ELF-1 (cell line): ENCODE data around the gene STUB1.

Experiments
- DNase-seq: peaks from one replicate; pipeline ENCODE4 v3.0.0-alpha.2; 2016; ENCODE audit warnings: low read depth, low spot score

Gene STUB1

DNA sequence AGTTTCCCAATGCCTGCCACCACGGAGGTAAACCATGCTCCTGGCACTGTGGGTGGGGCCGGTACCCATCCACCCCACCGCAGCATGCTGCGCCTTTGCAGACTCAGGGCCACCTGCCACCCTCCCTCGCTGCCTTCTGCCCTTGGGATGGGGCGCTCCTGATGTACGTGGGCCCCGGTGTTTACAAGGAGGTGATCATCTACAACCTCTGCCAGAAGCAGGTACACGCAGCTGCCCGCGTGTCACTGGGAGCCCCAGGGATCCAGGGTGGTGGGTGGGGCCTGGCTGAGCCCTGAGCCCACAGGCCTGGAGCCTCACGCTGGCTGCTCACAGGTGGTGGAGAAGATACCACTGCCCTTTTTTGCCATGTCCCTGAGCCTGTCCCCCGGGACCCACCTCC is 13.6 kb upstream of the STUB1 start:
- DNase-seq: no peak

- DNase-seq: no peak
Measured at GRCh38 chr16:667113-667779, 13.0 kb upstream of the STUB1 start.

DNA sequence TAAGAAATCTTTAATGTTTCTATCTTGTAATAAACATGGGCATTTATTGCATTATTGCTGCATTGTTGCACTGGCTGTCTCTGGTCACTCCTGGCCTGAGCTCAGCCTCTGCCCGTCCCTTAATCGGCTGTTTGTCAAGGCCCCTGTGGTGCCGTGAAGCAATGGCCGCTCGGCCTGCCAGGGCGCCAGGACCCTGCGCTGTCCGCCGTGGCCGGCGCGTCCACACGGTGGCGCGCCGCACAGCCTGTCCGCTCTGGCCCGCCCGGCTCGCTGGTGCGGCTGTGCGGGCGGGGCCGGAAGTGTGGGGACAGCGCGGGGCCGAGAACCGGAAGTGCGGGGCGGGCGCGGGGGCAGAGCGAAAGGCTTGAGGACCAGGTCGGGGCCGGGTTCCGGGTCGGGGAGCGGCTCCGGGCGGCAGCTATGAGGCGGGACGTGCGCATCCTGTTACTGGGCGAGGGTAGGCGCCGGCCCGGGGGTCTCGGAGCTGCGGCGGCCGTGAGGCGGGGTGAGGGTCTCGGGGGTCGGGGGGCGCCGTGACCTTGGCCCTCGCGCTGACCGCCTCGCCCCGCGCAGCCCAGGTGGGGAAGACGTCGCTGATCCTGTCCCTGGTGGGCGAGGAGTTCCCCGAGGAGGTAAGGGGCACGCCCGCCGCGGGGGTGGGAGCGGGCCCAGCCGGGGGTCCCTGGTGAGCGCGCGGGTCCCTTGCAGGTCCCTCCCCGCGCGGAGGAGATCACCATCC is 12.3 kb upstream of the STUB1 start, which contains the start of gene RHOT2:
TSS of gene RHOT2 (plus strand) at position 353 of the 739 bp plus-strand sequence. CDS start at position 421, 68 bp downstream.
- DNase-seq: peak; percentile 93

DNA sequence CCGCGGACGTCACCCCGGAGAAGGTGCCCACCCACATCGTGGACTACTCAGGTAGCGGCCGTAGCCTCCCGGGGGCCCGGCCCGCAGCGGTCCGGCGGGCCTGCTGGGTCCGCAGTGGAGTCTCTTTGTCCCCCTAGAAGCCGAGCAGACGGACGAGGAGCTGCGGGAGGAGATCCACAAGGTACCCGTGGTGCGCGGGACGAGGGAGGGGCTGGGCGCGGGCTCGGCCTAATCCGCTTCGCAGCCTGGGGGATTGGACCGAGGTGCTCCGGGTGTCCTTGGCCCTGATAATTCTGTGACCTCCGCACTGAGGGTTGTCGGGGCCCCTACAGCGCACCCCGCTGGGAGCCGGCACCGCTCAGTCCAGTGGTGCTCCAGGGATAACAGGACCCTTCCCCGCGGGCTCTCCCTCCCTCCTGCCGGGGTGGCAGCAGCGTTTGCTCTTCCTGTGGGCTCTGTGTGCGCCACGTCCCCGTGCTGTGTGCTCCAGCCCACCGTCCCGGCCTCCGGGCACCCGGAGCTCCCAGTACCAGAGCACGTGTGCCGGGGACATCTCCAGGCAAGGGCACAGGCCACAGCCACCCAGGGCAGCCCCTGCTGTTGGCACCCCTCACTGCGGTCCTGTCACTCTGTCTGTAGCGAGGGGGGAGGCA is 11.6 kb upstream of the STUB1 start:
- DNase-seq: no peak

DNA sequence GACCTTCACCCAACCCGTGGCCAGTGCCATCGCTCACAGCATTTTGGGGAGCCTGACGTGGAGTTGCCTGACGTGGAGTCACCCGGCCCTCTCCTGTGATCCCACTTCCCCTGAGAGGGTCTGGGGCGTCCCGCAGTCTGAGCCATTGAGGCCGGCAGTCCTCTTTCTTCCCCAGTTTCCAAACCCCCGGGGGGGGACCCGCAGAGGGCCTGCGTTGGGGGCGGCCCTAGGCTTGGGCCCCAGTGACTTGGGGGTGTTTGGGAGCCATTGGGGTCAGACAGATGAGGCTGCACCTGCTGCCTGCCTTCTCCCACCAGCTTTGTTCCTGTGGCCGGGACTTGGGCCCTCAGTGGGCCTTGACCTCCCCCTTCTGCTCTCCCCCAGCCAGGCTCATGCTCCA is 10.5 kb upstream of the STUB1 start:
- DNase-seq: no peak

DNA sequence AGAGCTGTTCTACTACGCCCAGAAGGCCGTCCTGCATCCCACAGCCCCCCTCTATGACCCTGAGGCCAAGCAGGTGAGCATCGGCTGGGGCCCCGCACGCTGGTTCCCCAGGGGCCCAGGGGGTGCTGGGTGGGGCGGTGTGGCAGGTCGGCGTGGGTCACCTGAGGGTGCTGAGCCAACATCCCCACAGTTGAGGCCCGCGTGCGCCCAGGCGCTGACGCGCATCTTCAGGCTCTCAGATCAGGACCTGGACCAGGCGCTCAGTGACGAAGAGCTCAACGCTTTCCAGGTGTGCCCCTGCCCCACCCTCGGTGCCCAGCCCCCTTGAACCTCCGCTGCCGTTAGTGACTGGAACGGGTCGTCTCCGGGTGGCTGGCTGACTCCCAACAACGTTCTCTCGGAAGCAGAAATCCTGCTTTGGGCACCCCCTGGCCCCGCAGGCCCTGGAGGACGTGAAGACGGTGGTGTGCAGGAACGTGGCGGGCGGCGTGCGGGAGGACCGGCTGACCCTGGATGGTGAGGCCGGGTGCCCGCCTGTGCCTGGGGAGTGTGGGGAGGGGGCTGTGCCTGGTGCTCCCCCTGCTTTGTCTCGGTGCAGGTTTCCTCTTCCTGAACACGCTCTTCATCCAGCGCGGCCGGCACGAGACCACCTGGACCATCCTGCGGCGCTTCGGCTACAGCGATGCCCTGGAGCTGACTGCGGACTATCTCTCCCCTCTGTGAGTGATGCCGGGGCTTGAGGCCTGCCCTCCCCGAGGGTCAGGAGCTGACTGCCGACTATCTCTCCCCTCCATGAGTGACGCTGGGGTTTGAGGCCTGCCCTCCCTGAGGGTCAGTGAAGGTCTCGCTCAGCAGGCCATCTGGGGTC is 9.5 kb upstream of the STUB1 start:
- DNase-seq: no peak

- no peak for DNase-seq
Measured at GRCh38 chr16:671353-672131, 8.7 kb upstream of the STUB1 start.

- no peak for DNase-seq
Measured at GRCh38 chr16:672371-672770, 7.8 kb upstream of the STUB1 start.

GRCh38 chr16:672851-673250 is 7.4 kb upstream of the STUB1 start:
- no peak for DNase-seq

GRCh38 chr16:673399-673991 is 6.7 kb upstream of the STUB1 start:
- no peak for DNase-seq

GRCh38 chr16:674214-674881 is 5.9 kb upstream of the STUB1 start:
- DNase-seq: no peak

DNA sequence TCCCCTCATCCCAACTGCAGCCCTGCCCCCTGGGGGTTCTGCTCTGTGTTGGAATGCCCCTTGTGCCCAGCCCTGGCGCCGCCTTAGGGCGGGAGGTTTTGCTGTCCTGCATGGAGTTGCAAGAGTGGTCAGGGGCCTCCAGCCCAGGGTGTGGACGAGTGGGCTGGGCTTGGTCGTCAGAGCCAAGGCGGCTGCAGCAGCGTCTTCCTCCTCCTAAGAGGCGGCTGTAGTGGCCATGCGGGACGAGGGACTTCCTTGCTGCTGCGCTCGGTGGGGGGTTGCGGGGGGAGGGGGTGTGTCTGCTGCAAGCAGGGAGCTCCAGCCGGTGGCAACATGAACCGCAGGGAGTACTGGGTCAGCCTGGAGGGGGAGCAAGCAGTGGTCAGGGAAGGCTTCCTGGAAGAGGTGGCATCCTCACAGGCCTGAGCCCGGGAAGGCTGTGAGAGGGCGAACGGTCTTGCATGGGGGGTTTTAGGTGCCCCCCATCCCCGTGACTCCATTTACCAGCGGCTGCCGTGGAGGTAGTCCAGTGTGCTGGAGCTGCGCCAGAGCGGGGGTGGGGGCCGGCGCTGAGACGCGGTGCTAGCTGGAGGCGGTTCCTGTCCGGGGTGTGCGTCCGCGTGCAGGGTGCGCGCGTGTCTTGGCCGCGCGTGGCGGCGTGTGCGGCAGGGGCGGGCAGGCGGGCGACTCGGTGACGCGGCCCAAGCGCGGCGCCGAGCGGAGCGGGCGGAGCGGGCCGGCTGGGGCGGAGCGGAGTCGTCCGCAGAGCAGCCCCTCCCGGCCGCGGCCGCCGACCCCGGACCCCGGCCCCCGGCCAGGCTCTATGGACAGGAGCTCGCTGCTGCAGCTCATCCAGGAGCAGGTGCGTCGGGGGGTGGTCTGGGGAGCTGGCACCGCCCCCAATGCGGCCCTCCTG is 5.0 kb upstream of the STUB1 start, which contains the start of gene RHBDL1:
TSS of gene RHBDL1 (plus strand) at position 704 of the 916 bp plus-strand sequence. CDS start at position 824, 120 bp downstream.
- peak; percentile 66 for DNase-seq

- DNase-seq: no peak
Measured at GRCh38 chr16:675884-676564, 4.2 kb upstream of the STUB1 start.

DNA sequence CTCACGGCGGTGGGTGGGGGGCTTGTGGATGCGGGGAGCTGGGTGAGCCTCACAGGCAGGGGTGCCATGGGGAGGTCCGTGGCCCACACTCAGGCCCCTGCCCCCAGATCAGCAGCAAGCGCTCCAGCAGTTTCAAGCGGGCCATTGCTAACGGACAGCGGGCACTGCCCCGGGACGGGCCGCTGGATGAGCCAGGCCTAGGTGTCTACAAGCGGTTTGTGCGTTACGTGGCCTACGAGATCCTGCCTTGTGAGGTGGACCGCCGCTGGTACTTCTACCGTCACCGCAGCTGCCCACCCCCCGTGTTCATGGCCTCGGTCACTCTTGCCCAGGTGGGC is 3.7 kb upstream of the STUB1 start:
- DNase-seq: no peak

DNA sequence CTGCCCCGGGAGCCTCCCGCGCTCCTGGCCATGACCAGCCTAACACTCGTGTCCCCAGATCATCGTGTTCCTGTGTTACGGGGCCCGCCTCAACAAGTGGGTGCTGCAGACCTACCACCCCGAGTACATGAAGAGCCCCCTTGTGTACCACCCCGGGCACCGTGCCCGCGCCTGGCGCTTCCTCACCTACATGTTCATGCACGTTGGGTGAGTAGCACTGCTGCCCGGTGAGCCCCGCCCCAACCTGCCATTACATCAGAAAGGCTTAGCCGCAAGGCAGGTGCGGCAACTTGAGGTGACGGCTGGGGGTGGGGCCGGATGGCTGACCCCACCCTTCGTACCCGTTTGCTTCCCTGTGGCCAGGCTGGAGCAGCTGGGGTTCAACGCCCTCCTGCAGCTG is 3.3 kb upstream of the STUB1 start:
- no peak for DNase-seq

DNA sequence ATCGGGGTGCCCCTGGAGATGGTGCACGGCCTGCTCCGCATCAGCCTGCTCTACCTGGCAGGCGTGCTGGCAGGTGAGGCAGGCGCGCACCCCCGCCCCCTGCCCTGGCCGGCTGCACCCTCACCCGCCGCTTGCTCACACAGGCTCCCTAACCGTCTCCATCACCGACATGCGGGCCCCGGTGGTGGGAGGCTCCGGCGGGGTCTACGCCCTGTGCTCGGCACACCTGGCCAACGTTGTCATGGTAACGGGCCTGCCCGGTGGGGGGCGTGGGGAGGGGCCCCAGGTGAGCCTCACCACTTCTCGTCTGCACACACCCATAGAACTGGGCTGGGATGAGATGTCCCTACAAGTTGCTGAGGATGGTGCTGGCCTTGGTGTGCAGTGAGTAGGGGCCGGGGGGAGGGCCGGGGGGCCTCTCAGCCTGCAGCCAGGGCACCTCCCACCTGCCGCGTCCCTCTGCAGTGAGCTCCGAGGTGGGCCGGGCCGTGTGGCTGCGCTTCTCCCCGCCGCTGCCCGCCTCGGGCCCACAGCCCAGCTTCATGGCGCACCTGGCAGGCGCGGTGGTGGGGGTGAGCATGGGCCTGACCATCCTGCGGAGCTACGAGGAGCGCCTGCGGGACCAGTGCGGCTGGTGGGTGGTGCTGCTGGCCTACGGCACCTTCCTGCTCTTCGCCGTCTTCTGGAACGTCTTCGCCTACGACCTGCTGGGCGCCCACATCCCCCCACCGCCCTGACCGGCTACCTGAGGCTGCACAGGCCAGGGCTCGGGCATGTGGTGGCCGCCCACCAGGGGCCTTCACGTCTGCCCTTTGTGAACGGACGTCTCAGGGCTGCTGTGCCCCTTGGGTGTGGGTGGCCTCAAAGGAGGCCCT is 2.7 kb upstream of the STUB1 start:
- DNase-seq: no peak

DNA sequence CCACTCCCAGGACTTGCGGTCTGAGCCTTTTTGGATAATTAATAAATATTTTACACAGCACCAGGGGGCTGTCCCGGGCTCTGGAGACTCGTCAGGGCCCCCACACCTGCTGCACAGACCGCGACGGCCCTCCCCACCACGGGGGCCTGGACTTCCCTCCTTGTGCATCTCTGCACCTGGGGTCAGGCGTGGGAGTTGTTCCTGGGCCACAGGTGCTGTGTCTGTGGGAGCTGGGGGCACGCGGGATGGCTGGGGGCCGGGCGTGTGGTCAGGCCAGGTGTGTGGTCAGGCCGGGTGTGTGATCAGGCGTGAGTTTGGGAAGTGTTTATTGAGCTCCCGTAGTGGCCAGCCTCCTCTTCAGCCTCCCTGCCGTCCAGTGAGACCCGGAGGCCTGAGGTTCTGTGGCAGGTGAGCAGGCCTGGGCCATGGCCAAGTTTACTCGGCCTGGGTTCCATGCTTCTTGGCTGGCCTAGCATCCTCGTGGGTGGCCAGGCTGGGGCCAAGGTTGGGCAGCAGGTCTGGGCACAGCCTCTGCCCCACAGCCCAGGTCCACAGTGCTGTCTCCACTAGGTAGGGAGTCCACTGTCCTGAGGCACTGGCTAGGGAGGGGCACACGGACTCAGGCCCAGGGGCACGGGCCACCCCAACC is 1.9 kb upstream of the STUB1 start:
- no peak for DNase-seq
